ENCODE results near the gene SGO1.

The SGO1 gene

DNA sequence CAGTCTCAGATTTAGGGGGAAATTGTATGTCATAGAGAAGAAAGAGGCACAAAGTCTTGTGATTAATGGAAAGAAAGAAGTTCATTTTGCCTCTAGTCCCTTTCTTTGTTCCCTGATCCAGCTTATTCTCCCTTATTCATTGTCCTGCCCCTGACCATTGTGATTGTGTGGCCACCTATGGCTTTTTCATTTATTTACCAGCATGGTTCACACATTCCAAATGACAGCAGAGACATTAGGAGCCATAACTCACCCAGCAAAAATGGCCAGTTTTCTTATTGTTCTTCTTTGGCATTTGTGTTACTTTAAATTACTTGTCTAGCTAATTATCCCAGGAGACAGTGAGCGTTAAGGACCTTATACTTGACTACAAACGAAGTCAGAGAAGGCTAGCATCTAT is 36.3 kb upstream of the SGO1 start:
- no peak for TF ChIP-seq POLR2AphosphoS5 (IDR thresholded peaks at IDR 0.05; ENCODE audit: low read depth, low read length)
- TF ChIP-seq, protein P1, sequence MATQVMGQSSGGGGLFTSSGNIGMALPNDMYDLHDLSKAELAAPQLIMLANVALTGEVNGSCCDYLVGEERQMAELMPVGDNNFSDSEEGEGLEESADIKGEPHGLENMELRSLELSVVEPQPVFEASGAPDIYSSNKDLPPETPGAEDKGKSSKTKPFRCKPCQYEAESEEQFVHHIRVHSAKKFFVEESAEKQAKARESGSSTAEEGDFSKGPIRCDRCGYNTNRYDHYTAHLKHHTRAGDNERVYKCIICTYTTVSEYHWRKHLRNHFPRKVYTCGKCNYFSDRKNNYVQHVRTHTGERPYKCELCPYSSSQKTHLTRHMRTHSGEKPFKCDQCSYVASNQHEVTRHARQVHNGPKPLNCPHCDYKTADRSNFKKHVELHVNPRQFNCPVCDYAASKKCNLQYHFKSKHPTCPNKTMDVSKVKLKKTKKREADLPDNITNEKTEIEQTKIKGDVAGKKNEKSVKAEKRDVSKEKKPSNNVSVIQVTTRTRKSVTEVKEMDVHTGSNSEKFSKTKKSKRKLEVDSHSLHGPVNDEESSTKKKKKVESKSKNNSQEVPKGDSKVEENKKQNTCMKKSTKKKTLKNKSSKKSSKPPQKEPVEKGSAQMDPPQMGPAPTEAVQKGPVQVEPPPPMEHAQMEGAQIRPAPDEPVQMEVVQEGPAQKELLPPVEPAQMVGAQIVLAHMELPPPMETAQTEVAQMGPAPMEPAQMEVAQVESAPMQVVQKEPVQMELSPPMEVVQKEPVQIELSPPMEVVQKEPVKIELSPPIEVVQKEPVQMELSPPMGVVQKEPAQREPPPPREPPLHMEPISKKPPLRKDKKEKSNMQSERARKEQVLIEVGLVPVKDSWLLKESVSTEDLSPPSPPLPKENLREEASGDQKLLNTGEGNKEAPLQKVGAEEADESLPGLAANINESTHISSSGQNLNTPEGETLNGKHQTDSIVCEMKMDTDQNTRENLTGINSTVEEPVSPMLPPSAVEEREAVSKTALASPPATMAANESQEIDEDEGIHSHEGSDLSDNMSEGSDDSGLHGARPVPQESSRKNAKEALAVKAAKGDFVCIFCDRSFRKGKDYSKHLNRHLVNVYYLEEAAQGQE (IDR thresholded peaks at IDR 0.05; ENCODE audit: insufficient read depth in 1 of 2, low read depth in 2 of 2, low read length in 2 of 2), result no peak
- TF ChIP-seq SIN3A (IDR thresholded peaks at IDR 0.05; ENCODE audit: borderline replicate concordance, insufficient read depth, low read length), result no peak
- no peak for TF ChIP-seq FOXP2 (optimal IDR thresholded peaks at IDR 0.05; ENCODE audit: borderline replicate concordance, extremely low read depth, extremely low read length, insufficient read depth)
- TF ChIP-seq TAF1 (IDR thresholded peaks at IDR 0.05; ENCODE audit: borderline replicate concordance, insufficient read depth, low read length), result no peak

DNA sequence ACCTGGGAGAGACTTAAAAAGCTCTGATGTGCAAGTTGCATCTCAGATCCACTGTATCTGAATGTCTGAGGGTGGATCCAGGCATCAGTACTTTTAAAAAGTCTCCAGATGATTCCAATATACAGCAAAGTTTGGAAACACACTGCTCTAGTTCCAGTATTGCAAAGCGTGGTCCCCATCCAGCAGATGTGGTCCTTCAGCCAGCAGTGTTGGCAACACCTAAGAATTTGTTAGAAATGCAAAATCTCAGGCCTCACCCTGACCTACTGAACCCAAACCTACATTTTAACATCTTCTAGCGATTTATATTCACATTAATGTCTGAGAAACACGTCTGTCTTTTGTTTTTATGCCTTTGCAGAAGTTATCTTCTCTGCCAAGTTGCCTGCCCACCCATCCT is 32.2 kb upstream of the SGO1 start:
- TF ChIP-seq FOXP2 (optimal IDR thresholded peaks at IDR 0.05; ENCODE audit: borderline replicate concordance, extremely low read depth, extremely low read length, insufficient read depth) (no peak), TAF1 (IDR thresholded peaks at IDR 0.05; ENCODE audit: borderline replicate concordance, insufficient read depth, low read length) (no peak), POLR2AphosphoS5 (IDR thresholded peaks at IDR 0.05; ENCODE audit: low read depth, low read length) (no peak), SIN3A (IDR thresholded peaks at IDR 0.05; ENCODE audit: borderline replicate concordance, insufficient read depth, low read length) (no peak)
- TF ChIP-seq, protein P1 (IDR thresholded peaks at IDR 0.05; ENCODE audit: insufficient read depth in 1 of 2, low read depth in 2 of 2, low read length in 2 of 2), result no peak

DNA sequence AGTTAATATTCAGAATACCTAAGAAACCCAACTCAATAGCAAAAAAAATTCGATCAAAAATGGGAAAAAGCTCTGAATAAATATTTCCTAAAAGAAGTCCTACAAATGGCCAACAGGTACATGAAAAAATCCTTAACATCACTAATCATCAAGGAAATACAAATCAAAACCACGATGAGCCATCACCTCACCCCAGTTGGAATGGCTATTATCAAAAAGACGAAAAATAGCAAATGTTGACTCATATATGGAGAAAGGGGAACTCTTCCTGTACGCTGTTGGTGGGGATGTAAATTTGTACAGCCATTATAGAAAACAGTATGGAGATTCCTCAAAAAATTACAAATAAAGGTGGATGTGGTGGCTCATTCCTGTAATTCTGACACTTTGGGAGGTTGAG is 29.6 kb upstream of the SGO1 start:
- TF ChIP-seq FOXP2 (optimal IDR thresholded peaks at IDR 0.05; ENCODE audit: borderline replicate concordance, extremely low read depth, extremely low read length, insufficient read depth) (no peak), SIN3A (IDR thresholded peaks at IDR 0.05; ENCODE audit: borderline replicate concordance, insufficient read depth, low read length) (no peak)

DNA sequence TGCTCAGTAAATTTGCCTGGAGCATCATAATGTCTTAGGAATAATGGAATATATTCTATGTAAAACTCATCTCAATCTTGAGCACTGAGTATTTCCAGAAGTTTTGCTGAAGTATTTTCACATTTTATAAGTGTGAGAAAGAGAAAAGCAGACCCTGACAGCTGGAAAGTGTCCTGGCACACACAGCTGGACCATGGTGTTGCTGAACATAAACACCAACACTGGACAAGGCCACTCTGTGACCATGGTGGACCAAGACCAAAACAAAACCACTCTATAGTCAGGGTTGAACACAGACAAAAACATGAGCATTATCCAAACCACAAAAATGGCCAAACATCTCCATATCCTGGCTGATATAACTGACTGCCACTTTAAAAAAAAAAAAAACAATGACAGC is 15.1 kb upstream of the SGO1 start:
- TF ChIP-seq FOXP2 (optimal IDR thresholded peaks at IDR 0.05; ENCODE audit: borderline replicate concordance, extremely low read depth, extremely low read length, insufficient read depth), result no peak
- TF ChIP-seq, protein P1 (IDR thresholded peaks at IDR 0.05; ENCODE audit: insufficient read depth in 1 of 2, low read depth in 2 of 2, low read length in 2 of 2), result no peak

DNA sequence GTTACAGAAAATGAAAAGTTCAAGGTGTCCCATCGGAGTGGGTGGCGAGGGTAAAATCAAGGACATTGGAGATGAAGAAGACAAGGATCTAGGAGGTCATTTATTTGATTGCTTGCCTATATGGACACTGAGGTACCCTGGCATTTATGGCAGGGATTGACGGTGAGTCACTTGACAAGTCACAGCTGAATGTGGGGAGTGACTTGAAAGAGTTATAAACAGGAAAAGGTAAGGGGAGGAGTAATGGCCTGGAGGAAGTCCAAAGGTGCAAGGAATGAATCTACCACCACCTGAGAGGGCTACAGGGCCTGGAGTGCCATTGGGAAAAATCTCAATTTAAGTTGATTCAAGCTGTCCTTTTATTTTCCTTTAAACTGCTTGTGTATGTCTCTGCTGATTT is 11.8 kb upstream of the SGO1 start:
- TF ChIP-seq TAF1 (IDR thresholded peaks at IDR 0.05; ENCODE audit: borderline replicate concordance, insufficient read depth, low read length), result no peak
- TF ChIP-seq POLR2AphosphoS5 (IDR thresholded peaks at IDR 0.05; ENCODE audit: low read depth, low read length), result no peak
- TF ChIP-seq, protein P1 (IDR thresholded peaks at IDR 0.05; ENCODE audit: insufficient read depth in 1 of 2, low read depth in 2 of 2, low read length in 2 of 2), result no peak
- TF ChIP-seq FOXP2 (optimal IDR thresholded peaks at IDR 0.05; ENCODE audit: borderline replicate concordance, extremely low read depth, extremely low read length, insufficient read depth), result no peak
- TF ChIP-seq SIN3A (IDR thresholded peaks at IDR 0.05; ENCODE audit: borderline replicate concordance, insufficient read depth, low read length), result no peak

All from PFSK-1 (cell line).